Trophoblast cell (in vitro differentiated cells and primary cell): ENCODE results near the gene ALB.

Source experiments
- DNase-seq, 2 donors: peaks; one replicate each; pipeline ENCODE4 v3.0.0-alpha.2; 2016
- H2AFZ ChIP-seq: 2 replicates; pipeline ENCODE4 v1.6.1; 2013; ENCODE audit warnings: low read length, moderate library complexity, mild to moderate bottlenecking; ENCODE audit not compliant: insufficient read depth, poor library complexity
- H2AK5ac ChIP-seq: 2 replicates; pipeline ENCODE4 v1.6.1; 2013; ENCODE audit warnings: mild to moderate bottlenecking, low read length
- H2BK120ac ChIP-seq: 2 replicates; pipeline ENCODE4 v1.6.1; 2013; ENCODE audit warnings: low read length, mild to moderate bottlenecking, moderate library complexity; ENCODE audit not compliant: insufficient read depth, poor library complexity
- H2BK12ac ChIP-seq: 2 replicates; pipeline ENCODE4 v1.6.1; 2013; ENCODE audit warnings: mild to moderate bottlenecking, low read length, moderate library complexity
- H2BK5ac ChIP-seq: 2 replicates; pipeline ENCODE4 v1.6.1; 2013; ENCODE audit warnings: low read length, low read depth, moderate library complexity, mild to moderate bottlenecking; ENCODE audit not compliant: poor library complexity
- H3K14ac ChIP-seq: 2 replicates; pipeline ENCODE4 v1.6.1; 2013; ENCODE audit warnings: mild to moderate bottlenecking, low read length
- H3K18ac ChIP-seq: 2 replicates; pipeline ENCODE4 v1.6.1; 2013; ENCODE audit warnings: mild to moderate bottlenecking, low read length
- H3K23ac ChIP-seq: 2 replicates; pipeline ENCODE4 v1.6.1; 2013; ENCODE audit warnings: low read length
- H3K27ac ChIP-seq: 2 replicates; pipeline ENCODE4 v1.5.1; 2013; ENCODE audit warnings: low read depth, mild to moderate bottlenecking, inconsistent platforms, low read length, moderate library complexity
- H3K27me3 ChIP-seq: 2 replicates; pipeline ENCODE4 v1.6.1; 2013; ENCODE audit warnings: inconsistent platforms, mild to moderate bottlenecking, low read length, moderate library complexity; ENCODE audit not compliant: insufficient read depth
- H3K36me3 ChIP-seq, 2 experiments: 1 replicate in 1 of 2; 2 replicates in 1 of 2; pipeline ENCODE4 v1.6.1; 2013; ENCODE audit warnings: low read length in 2 of 2, mild to moderate bottlenecking in 2 of 2, moderate library complexity in 1 of 2; ENCODE audit not compliant: insufficient read depth in 2 of 2, control insufficient read depth in 1 of 2
- H3K4ac ChIP-seq: 2 replicates; pipeline ENCODE4 v1.6.1; 2013; ENCODE audit warnings: low read depth, mild to moderate bottlenecking, low read length, moderate library complexity
- H3K4me1 ChIP-seq, 2 experiments: 1 replicate in 1 of 2; 2 replicates in 1 of 2; pipeline ENCODE4 v1.6.1; 2013; ENCODE audit warnings: low read length in 2 of 2, mild to moderate bottlenecking in 2 of 2, moderate library complexity in 1 of 2; ENCODE audit not compliant: insufficient read depth in 2 of 2, control insufficient read depth in 1 of 2
- H3K4me2 ChIP-seq: 2 replicates; pipeline ENCODE4 v1.6.1; 2013; ENCODE audit warnings: inconsistent platforms, mild to moderate bottlenecking, low read length, moderate library complexity
- H3K4me3 ChIP-seq: 2 replicates; pipeline ENCODE4 v1.5.1; 2013; ENCODE audit warnings: mild to moderate bottlenecking, low read depth, low read length, inconsistent platforms
- H3K79me1 ChIP-seq: one replicate; pipeline ENCODE4 v1.6.1; 2013; ENCODE audit warnings: low read length
- H3K79me2 ChIP-seq: 2 replicates; pipeline ENCODE4 v1.6.1; 2013; ENCODE audit warnings: low read length, mild to moderate bottlenecking; ENCODE audit not compliant: control insufficient read depth, insufficient read depth, poor library complexity
- H3K9ac ChIP-seq: 2 replicates; pipeline ENCODE4 v1.6.1; 2013; ENCODE audit warnings: mild to moderate bottlenecking, low read length
- H3K9me3 ChIP-seq: 2 replicates; pipeline ENCODE4 v1.6.1; 2013; ENCODE audit warnings: low read depth, mild to moderate bottlenecking, control low read depth, inconsistent platforms, low read length; ENCODE audit not compliant: insufficient read depth
- H4K12ac ChIP-seq: 2 replicates; pipeline ENCODE4 v1.6.1; 2013; ENCODE audit warnings: low read depth, mild to moderate bottlenecking, low read length, moderate library complexity
- H4K8ac ChIP-seq: 2 replicates; pipeline ENCODE4 v1.6.1; 2013; ENCODE audit warnings: low read depth, mild to moderate bottlenecking, low read length, moderate library complexity
- H4K91ac ChIP-seq: one replicate; pipeline ENCODE4 v1.6.1; 2013; ENCODE audit warnings: low read depth, mild to moderate bottlenecking, low read length, moderate library complexity
- WGBS: extraction: QIAGEN DNeasy Blood & Tissue Kit; methylation state at CpG from one replicate; pipeline ENCODE4 v1.1.7; 2013; ENCODE audit warnings: missing lambda C conversion rate; ENCODE audit not compliant: insufficient read length, insufficient coverage; ENCODE audit errors: extremely low coverage; 5-methylcytosine and 5-hydroxymethylcytosine counted together

The ALB gene

GRCh38 chr4:73392936-73393335 lies 11.2 kb upstream of the ALB start:
- H2AK5ac ChIP-seq = no peak overlapping the region
- H3K36me3 ChIP-seq = no peaks in the 10 kb centered on the region
- H2BK120ac ChIP-seq = no peak overlapping the region
- no peak overlapping the region for H3K9ac ChIP-seq
- no peak overlapping the region for H3K4me3 ChIP-seq
- H4K8ac ChIP-seq = no peak overlapping the region
- no peak overlapping the region for H4K12ac ChIP-seq
- H3K9me3 ChIP-seq = no peaks in the 10 kb centered on the region
- H3K4me2 ChIP-seq = no peak overlapping the region
- no peaks in the 10 kb centered on the region for H3K27me3 ChIP-seq
- H3K79me2 ChIP-seq = no peaks in the 10 kb centered on the region
- H2AFZ ChIP-seq = no peak overlapping the region
- no peak overlapping the region for H3K23ac ChIP-seq
- DNase-seq = peak; percentile 13 to 70
- WGBS = no CpG with 5 or more reads among the region's 2 CpGs
- H4K91ac ChIP-seq = no peak overlapping the region
- no peak overlapping the region for H2BK5ac ChIP-seq
- no peaks in the 10 kb centered on the region for H3K79me1 ChIP-seq
- no peak overlapping the region for H3K18ac ChIP-seq
- H3K27ac ChIP-seq = no peak overlapping the region
- H3K4ac ChIP-seq = no peak overlapping the region
- H3K14ac ChIP-seq = no peak overlapping the region
- no peak overlapping the region for H2BK12ac ChIP-seq
- H3K4me1 ChIP-seq = no peaks in the 10 kb centered on the region

- no peak overlapping the region for H3K9ac ChIP-seq
- no peak overlapping the region for H2BK120ac ChIP-seq
- no peak overlapping the region for H2BK12ac ChIP-seq
- H3K14ac ChIP-seq = no peak overlapping the region
- H3K4me1 ChIP-seq = no peaks in the 10 kb centered on the region
- WGBS = no CpG with 5 or more reads among the region's 1 CpG
- H2BK5ac ChIP-seq = no peak overlapping the region
- H4K8ac ChIP-seq = no peak overlapping the region
- no peak overlapping the region for H4K12ac ChIP-seq
- no peak overlapping the region for H3K4ac ChIP-seq
- no peak overlapping the region for H3K4me3 ChIP-seq
- H3K18ac ChIP-seq = no peak overlapping the region
- no peak overlapping the region for H3K27ac ChIP-seq
- H3K27me3 ChIP-seq = no peaks in the 10 kb centered on the region
- no peaks in the 10 kb centered on the region for H3K79me1 ChIP-seq
- H3K36me3 ChIP-seq = no peaks in the 10 kb centered on the region
- H3K9me3 ChIP-seq = no peaks in the 10 kb centered on the region
- no peak overlapping the region for H3K23ac ChIP-seq
- no peak for DNase-seq
- H3K79me2 ChIP-seq = no peaks in the 10 kb centered on the region
- H4K91ac ChIP-seq = no peak overlapping the region
- no peak overlapping the region for H3K4me2 ChIP-seq
- no peak overlapping the region for H2AFZ ChIP-seq
- no peak overlapping the region for H2AK5ac ChIP-seq
These were observed 7.8 kb upstream of the ALB start for GRCh38 chr4:73396304-73396703.

- Histone ChIP-seq H3K79me2 (no peaks in the 10 kb centered on the region), H2AK5ac (no peak overlapping the region), H2BK120ac (no peak overlapping the region), H3K4me2 (no peak overlapping the region), H3K9ac (no peak overlapping the region), H4K8ac (no peak overlapping the region), H2AFZ (no peak overlapping the region), H3K27me3 (no peaks in the 10 kb centered on the region), H3K9me3 (no peaks in the 10 kb centered on the region), H3K4me3 (no peak overlapping the region), H4K91ac (no peak overlapping the region), H2BK5ac (no peak overlapping the region), H3K27ac (no peak overlapping the region), H3K4ac (no peak overlapping the region), H3K18ac (no peak overlapping the region), H3K4me1 (no peaks in the 10 kb centered on the region), H3K23ac (no peak overlapping the region), H3K14ac (no peak overlapping the region), H3K36me3 (no peaks in the 10 kb centered on the region), H4K12ac (no peak overlapping the region), H2BK12ac (no peak overlapping the region), H3K79me1 (no peaks in the 10 kb centered on the region)
- no peak for DNase-seq
- no CpG with 5 or more reads among the region's 5 CpGs for WGBS
These were observed 6.8 kb upstream of the ALB start for GRCh38 chr4:73396993-73397972.

GRCh38 chr4:73401412-73401811 lies 2.7 kb upstream of the ALB start:
- DNase-seq = no peak
- no peak overlapping the region for H3K14ac ChIP-seq

More at GRCh38 chr4:73401412-73401811, 2.7 kb upstream of the ALB start:
- H2AK5ac ChIP-seq = no peak overlapping the region
- no peak overlapping the region for H3K27ac ChIP-seq
- H4K8ac ChIP-seq = no peak overlapping the region
- no CpG with 5 or more reads among the region's 2 CpGs for WGBS
- no peak overlapping the region for H2AFZ ChIP-seq
- no peak overlapping the region for H4K91ac ChIP-seq
- H3K79me2 ChIP-seq = no peaks in the 10 kb centered on the region
- no peak overlapping the region for H3K23ac ChIP-seq
- no peak overlapping the region for H2BK120ac ChIP-seq
- no peak overlapping the region for H3K18ac ChIP-seq
- no peak overlapping the region for H2BK12ac ChIP-seq
- no peaks in the 10 kb centered on the region for H3K36me3 ChIP-seq
- H4K12ac ChIP-seq = no peak overlapping the region
- no peak overlapping the region for H3K4me3 ChIP-seq
- no peaks in the 10 kb centered on the region for H3K4me1 ChIP-seq
- H3K4ac ChIP-seq = no peak overlapping the region
- H3K79me1 ChIP-seq = no peaks in the 10 kb centered on the region
- H3K9ac ChIP-seq = no peak overlapping the region
- H3K27me3 ChIP-seq = no peaks in the 10 kb centered on the region
- no peak overlapping the region for H2BK5ac ChIP-seq
- no peak overlapping the region for H3K4me2 ChIP-seq
- no peaks in the 10 kb centered on the region for H3K9me3 ChIP-seq
